ENCODE measurements around the gene ACSS1.

ACSS1 gene

GRCh38 chr20:25018841-25019240 is 39.1 kb downstream of the ACSS1 start:
- DNase-seq (ENCODE audit: low read depth): no peak
- H3K4me3 ChIP-seq (ENCODE audit: control insufficient read depth, low read depth, low read length): no peak overlapping the region
- no peak for TF ChIP-seq CTCF (IDR thresholded peaks at IDR 0.05; ENCODE audit: control insufficient read depth, insufficient read depth, low read depth, low read length, missing control alignments)

- no peak overlapping the region for H3K4me3 ChIP-seq (ENCODE audit: control insufficient read depth, low read depth, low read length)
- DNase-seq (ENCODE audit: low read depth): no peak
- TF ChIP-seq CTCF (IDR thresholded peaks at IDR 0.05; ENCODE audit: control insufficient read depth, insufficient read depth, low read depth, low read length, missing control alignments): no peak
These were observed 39.5 kb downstream of the ACSS1 start for GRCh38 chr20:25018425-25018824.

- no peak for TF ChIP-seq CTCF (IDR thresholded peaks at IDR 0.05; ENCODE audit: control insufficient read depth, insufficient read depth, low read depth, low read length, missing control alignments)
- H3K4me3 ChIP-seq (ENCODE audit: control insufficient read depth, low read depth, low read length): no peak overlapping the region
- no peak for DNase-seq (ENCODE audit: low read depth)
These were observed 40.6 kb downstream of the ACSS1 start for GRCh38 chr20:25017257-25017803.

GRCh38 chr20:25016471-25016870 is 41.5 kb downstream of the ACSS1 start:
- no peak for DNase-seq (ENCODE audit: low read depth)
- no peak for TF ChIP-seq CTCF (IDR thresholded peaks at IDR 0.05; ENCODE audit: control insufficient read depth, insufficient read depth, low read depth, low read length, missing control alignments)
- no peak overlapping the region for H3K4me3 ChIP-seq (ENCODE audit: control insufficient read depth, low read depth, low read length)

GRCh38 chr20:25015986-25016385 is 42.0 kb downstream of the ACSS1 start:
- no peak overlapping the region for H3K4me3 ChIP-seq (ENCODE audit: control insufficient read depth, low read depth, low read length)
- DNase-seq (ENCODE audit: low read depth): no peak
- TF ChIP-seq CTCF (IDR thresholded peaks at IDR 0.05; ENCODE audit: control insufficient read depth, insufficient read depth, low read depth, low read length, missing control alignments): no peak

- no peak for TF ChIP-seq CTCF (IDR thresholded peaks at IDR 0.05; ENCODE audit: control insufficient read depth, insufficient read depth, low read depth, low read length, missing control alignments)
- no peak for DNase-seq (ENCODE audit: low read depth)
- H3K4me3 ChIP-seq (ENCODE audit: control insufficient read depth, low read depth, low read length): no peak overlapping the region
These were observed 43.1 kb downstream of the ACSS1 start for GRCh38 chr20:25014816-25015215.

Data from AG09309 (cell line).